Endodermal cell (in vitro differentiated cells): ENCODE data around the gene LSAMP. TPM values are rescaled to one million over a fixed set of nuclear protein-coding genes. Genes with fewer than 3 reads are reported as not detected.
A peak's percentile ranks its signal among the peaks of the same experiment; 100 is the strongest.

ENCODE experiments used
- DNase-seq: peaks from one replicate; pipeline ENCODE4 v3.0.0-alpha.2; 2017
- H3K27ac ChIP-seq: 2 replicates; pipeline ENCODE4 v1.5.1; 2013; ENCODE audit warnings: mild to moderate bottlenecking, low read depth, low read length, moderate library complexity
- H3K27me3 ChIP-seq: 2 replicates; pipeline ENCODE4 v1.6.1; 2013; ENCODE audit warnings: mild to moderate bottlenecking, low read length, moderate library complexity; ENCODE audit not compliant: insufficient read depth, control insufficient read depth, poor library complexity, severe bottlenecking
- H3K36me3 ChIP-seq: 2 replicates; pipeline ENCODE4 v1.7.0; 2013; ENCODE audit warnings: mild to moderate bottlenecking, low read length, moderate library complexity; ENCODE audit not compliant: control insufficient read depth, insufficient read depth
- H3K4me1 ChIP-seq: one replicate; pipeline ENCODE4 v1.7.0; 2013; ENCODE audit warnings: low read length; ENCODE audit not compliant: control insufficient read depth, insufficient read depth
- H3K4me3 ChIP-seq: 2 replicates; pipeline ENCODE4 v1.5.1; 2013; ENCODE audit warnings: mild to moderate bottlenecking, low read length, moderate library complexity
- H3K9ac ChIP-seq: 2 replicates; pipeline ENCODE4 v1.6.1; 2013; ENCODE audit warnings: mild to moderate bottlenecking, low read length, moderate library complexity; ENCODE audit not compliant: poor library complexity, severe bottlenecking; ENCODE audit errors: extremely low read depth
- H3K9me3 ChIP-seq: 2 replicates; pipeline ENCODE4 v1.6.1; 2013; ENCODE audit warnings: mild to moderate bottlenecking, low read length, moderate library complexity; ENCODE audit not compliant: control insufficient read depth
- H3K27ac Mint-ChIP-seq: 2 replicates; pipeline ENCODE4 v1.8.0; 2020; ENCODE audit warnings: mixed read lengths
- H3K27me3 Mint-ChIP-seq: 2 replicates; pipeline ENCODE4 v1.8.0; 2021; ENCODE audit warnings: mild to moderate bottlenecking, mixed read lengths; ENCODE audit not compliant: insufficient read depth
- H3K36me3 Mint-ChIP-seq: 2 replicates; pipeline ENCODE4 v1.8.0; 2020; ENCODE audit warnings: low read depth, mixed read lengths
- H3K4me1 Mint-ChIP-seq: 2 replicates; pipeline ENCODE4 v1.8.0; 2020; ENCODE audit warnings: mixed read lengths
- H3K4me3 Mint-ChIP-seq: 2 replicates; pipeline ENCODE4 v1.8.0; 2020; ENCODE audit warnings: mild to moderate bottlenecking, moderate library complexity, mixed read lengths
- H3K9me3 Mint-ChIP-seq: 2 replicates; pipeline ENCODE4 v1.8.0; 2020; ENCODE audit warnings: mild to moderate bottlenecking, mixed read lengths
- CTCF ChIP-seq: fragments of 200-600 bp; sonication (generic); conservative IDR thresholded peaks from 2 replicates; pipeline ENCODE4 v1.5.0; 2021; ENCODE audit warnings: antibody characterized with exemption, mild to moderate bottlenecking
- WGBS, 2 experiments: methylation state at CpG; one replicate each; pipeline versions ENCODE4 v1.1.5 to v1.1.7; 2013; ENCODE audit warnings: missing lambda C conversion rate in 2 of 2, mixed read lengths in 1 of 2; ENCODE audit not compliant: insufficient coverage in 1 of 2, insufficient read length in 1 of 2; 5-methylcytosine and 5-hydroxymethylcytosine counted together
- total RNA-seq, 2 donors: library from RNA; stranded (reverse); fragmentation: NEBNext Ultra II Directional in 1 of 2; extraction: Animal tissue kit (Norgen Biotek cat#: 25700) in 1 of 2; gene quantifications; 2 replicates in 1 of 2; 3 replicates in 1 of 2; pipeline ENCODE4 v1.2.1, GENCODE V29; 2021

LSAMP gene
- total RNA-seq, 2 donors from 2014 or later, result 4.4 to 10.2 TPM

- no peaks in the 10 kb centered on the region for H3K27me3 Mint-ChIP-seq
- H3K9me3 Mint-ChIP-seq, result no peaks in the 10 kb centered on the region
- no peaks in the 10 kb centered on the region for H3K36me3 Mint-ChIP-seq
- H3K4me1 Mint-ChIP-seq, result peaks cover 12% of the 10 kb centered on the region
- Histone ChIP-seq H3K36me3 (no peaks in the 10 kb centered on the region), H3K27me3 (no peaks in the 10 kb centered on the region), H3K9me3 (no peaks in the 10 kb centered on the region), H3K27ac (no peak overlapping the region), H3K9ac (no peak overlapping the region), H3K4me1 (no peaks in the 10 kb centered on the region), H3K4me3 (no peak overlapping the region)
- 92 to 100% methylated on average over 1 of the region's 1 CpG for WGBS, 2 experiments
- no peak for DNase-seq
- no peak for TF ChIP-seq CTCF
- no peak overlapping the region for H3K27ac Mint-ChIP-seq
- H3K4me3 Mint-ChIP-seq, result no peak overlapping the region
Measured at GRCh38 chr3:115928376-115928775, 516.9 kb downstream of the LSAMP start.

DNA sequence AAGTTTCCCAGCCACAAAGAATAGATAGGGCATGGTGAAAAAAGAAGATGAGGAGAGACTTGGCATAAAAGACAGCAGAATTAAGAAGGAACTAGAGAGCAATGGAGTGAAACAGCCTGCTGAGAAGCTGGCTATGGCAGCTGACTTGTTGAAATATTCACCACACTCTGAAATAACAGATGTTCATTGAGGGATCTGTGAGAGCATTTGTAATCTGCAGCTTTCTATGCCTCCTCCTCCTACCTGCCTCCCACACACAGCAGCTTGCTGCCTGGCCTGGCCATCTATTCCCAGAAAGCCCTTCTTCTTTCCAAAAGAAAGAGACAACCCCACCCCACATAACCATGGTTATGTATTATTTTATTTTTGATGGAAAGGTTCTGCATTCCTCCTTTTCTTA lies 518.1 kb downstream of the LSAMP start:
- H3K27ac Mint-ChIP-seq, result no peak overlapping the region
- TF ChIP-seq CTCF, result no peak
- H3K27me3 ChIP-seq, result no peaks in the 10 kb centered on the region

DNA sequence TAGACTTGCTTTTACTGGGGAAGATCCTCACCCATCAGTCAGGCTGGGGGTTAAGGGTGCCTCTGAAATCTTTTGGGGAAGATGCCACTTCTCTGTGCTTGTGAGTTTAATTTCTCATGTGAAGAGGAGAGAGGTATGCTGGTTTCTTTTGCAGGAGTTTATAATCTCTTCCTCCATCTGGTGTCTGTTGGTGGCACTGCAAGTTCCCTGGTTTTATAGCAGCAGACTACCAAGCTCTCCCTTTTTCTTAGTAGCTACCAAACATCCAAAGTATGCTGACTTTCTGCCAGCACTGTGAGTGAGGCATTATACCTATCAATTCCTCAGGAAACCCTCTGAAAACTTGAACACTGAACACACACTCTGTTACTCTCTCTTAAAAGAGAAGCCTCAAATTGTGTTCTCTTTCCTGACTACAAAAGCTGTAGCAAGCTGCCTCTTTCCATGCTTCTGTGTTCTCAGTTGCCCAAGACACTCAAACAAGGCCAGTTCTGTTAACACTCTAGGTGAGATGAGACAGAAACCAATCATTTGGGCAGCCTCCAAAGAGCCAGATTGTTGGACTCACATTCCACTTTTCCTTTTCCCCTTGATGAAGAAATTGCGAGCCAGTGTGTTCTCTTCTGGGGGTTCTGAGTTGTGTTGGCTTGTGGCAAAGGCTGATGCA lies 522.5 kb downstream of the LSAMP start:
- 100% methylated on average over 1 of the region's 1 CpG; no CpG with 5 or more reads in 1 of the 2 experiments for WGBS, 2 experiments

More for the DNA sequence above, 518.1 kb downstream of the LSAMP start:
- DNase-seq, result no peak
- Mint-ChIP-seq H3K4me3 (no peak overlapping the region), H3K27me3 (no peaks in the 10 kb centered on the region), H3K9me3 (no peaks in the 10 kb centered on the region), H3K36me3 (no peaks in the 10 kb centered on the region), H3K4me1 (peaks cover 12% of the 10 kb centered on the region)
- H3K9ac ChIP-seq, result no peak overlapping the region
- no peaks in the 10 kb centered on the region for H3K4me1 ChIP-seq
- no peaks in the 10 kb centered on the region for H3K36me3 ChIP-seq
- H3K9me3 ChIP-seq, result peaks cover 1% of the 10 kb centered on the region
- H3K27ac ChIP-seq, result no peak overlapping the region
- H3K4me3 ChIP-seq, result no peak overlapping the region

More for the DNA sequence above, 522.5 kb downstream of the LSAMP start:
- Mint-ChIP-seq H3K27ac (no peak overlapping the region), H3K36me3 (no peaks in the 10 kb centered on the region), H3K4me3 (no peak overlapping the region), H3K9me3 (peaks cover 2% of the 10 kb centered on the region), H3K27me3 (no peaks in the 10 kb centered on the region), H3K4me1 (no peaks in the 10 kb centered on the region)
- Histone ChIP-seq H3K9me3 (peaks cover 13% of the 10 kb centered on the region), H3K4me1 (peaks cover 2% of the 10 kb centered on the region), H3K4me3 (no peak overlapping the region), H3K27ac (no peak overlapping the region), H3K27me3 (no peaks in the 10 kb centered on the region), H3K36me3 (no peaks in the 10 kb centered on the region), H3K9ac (no peak overlapping the region)
- DNase-seq, result peak; percentile 84
- peak; percentile 77 for TF ChIP-seq CTCF
